ENCODE measurements around the gene SPATA4.

The SPATA4 gene

GRCh38 chr4:176195184-176195978 is at the start of gene SPATA4:
SPATA4 (minus strand) TSS chr4:176195585; CDS start chr4:176195562, 23 bp downstream.
- Mint-ChIP-seq H3K4me1 (peaks cover 14% of the 10 kb centered on the region), H3K36me3 (ENCODE audit: low read depth) (no peaks in the 10 kb centered on the region), H3K27me3 (ENCODE audit: low read depth) (no peaks in the 10 kb centered on the region), H3K27ac (peak within 1 kb of the TSS; percentile 93 to 96 (median 95)), H3K9me3 (no peaks in the 10 kb centered on the region), H3K4me3 (peak within 1 kb of the TSS; percentile 91 to 94 (median 94))
- TF ChIP-seq, protein P1, sequence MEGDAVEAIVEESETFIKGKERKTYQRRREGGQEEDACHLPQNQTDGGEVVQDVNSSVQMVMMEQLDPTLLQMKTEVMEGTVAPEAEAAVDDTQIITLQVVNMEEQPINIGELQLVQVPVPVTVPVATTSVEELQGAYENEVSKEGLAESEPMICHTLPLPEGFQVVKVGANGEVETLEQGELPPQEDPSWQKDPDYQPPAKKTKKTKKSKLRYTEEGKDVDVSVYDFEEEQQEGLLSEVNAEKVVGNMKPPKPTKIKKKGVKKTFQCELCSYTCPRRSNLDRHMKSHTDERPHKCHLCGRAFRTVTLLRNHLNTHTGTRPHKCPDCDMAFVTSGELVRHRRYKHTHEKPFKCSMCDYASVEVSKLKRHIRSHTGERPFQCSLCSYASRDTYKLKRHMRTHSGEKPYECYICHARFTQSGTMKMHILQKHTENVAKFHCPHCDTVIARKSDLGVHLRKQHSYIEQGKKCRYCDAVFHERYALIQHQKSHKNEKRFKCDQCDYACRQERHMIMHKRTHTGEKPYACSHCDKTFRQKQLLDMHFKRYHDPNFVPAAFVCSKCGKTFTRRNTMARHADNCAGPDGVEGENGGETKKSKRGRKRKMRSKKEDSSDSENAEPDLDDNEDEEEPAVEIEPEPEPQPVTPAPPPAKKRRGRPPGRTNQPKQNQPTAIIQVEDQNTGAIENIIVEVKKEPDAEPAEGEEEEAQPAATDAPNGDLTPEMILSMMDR (IDR thresholded peaks at IDR 0.05; ENCODE audit: unreplicated experiment in 3 of 3): no peak

- no peak overlapping the region for H3K27ac Mint-ChIP-seq
- H3K4me1 Mint-ChIP-seq: peaks cover 26% of the 10 kb centered on the region
- H3K36me3 Mint-ChIP-seq (ENCODE audit: low read depth): no peaks in the 10 kb centered on the region
- H3K27me3 Mint-ChIP-seq (ENCODE audit: low read depth): no peaks in the 10 kb centered on the region
- no peak overlapping the region for H3K4me3 Mint-ChIP-seq
- H3K9me3 Mint-ChIP-seq: no peaks in the 10 kb centered on the region
- TF ChIP-seq, protein P1 (IDR thresholded peaks at IDR 0.05; ENCODE audit: unreplicated experiment in 3 of 3): no peak
Observed at GRCh38 chr4:176242764-176243347, 47.5 kb upstream of the SPATA4 start.

GRCh38 chr4:176241703-176242102 is 46.3 kb upstream of the SPATA4 start:
- H3K27me3 Mint-ChIP-seq (ENCODE audit: low read depth): no peaks in the 10 kb centered on the region
- H3K4me1 Mint-ChIP-seq: peaks cover 36% of the 10 kb centered on the region
- no peak overlapping the region for H3K4me3 Mint-ChIP-seq
- no peaks in the 10 kb centered on the region for H3K9me3 Mint-ChIP-seq
- no peaks in the 10 kb centered on the region for H3K36me3 Mint-ChIP-seq (ENCODE audit: low read depth)
- TF ChIP-seq, protein P1 (IDR thresholded peaks at IDR 0.05; ENCODE audit: unreplicated experiment in 3 of 3): no peak
- H3K27ac Mint-ChIP-seq: no peak overlapping the region

DNA sequence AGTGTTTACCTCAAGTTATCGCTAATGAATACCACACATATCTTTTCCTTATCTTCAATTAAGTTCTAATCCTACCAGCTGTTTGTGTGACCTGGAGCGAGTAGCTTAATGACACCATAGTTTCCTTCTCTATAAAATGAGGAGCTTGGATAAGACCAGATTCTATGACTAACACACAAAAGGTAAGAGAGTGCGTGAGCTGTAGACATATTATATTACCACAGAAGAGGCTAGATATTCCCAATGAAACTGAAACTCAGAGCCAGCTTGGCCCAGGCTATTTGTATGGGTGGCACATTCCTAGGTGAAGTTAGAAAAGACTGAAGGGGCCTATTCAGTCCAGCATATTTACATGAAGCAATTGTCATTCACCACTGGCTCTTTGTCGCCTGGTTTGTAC is 43.4 kb upstream of the SPATA4 start:
- Mint-ChIP-seq H3K9me3 (no peaks in the 10 kb centered on the region), H3K4me3 (peak overlapping the region in 1 of 3 experiments; percentile 9), H3K36me3 (ENCODE audit: low read depth) (no peaks in the 10 kb centered on the region), H3K27me3 (ENCODE audit: low read depth) (no peaks in the 10 kb centered on the region), H3K27ac (peak overlapping the region; percentile 15 to 73 (median 66)), H3K4me1 (peaks cover 41% of the 10 kb centered on the region)
- TF ChIP-seq, protein P1 (IDR thresholded peaks at IDR 0.05; ENCODE audit: unreplicated experiment in 3 of 3): no peak

GRCh38 chr4:176238157-176238610 is 42.8 kb upstream of the SPATA4 start:
- Mint-ChIP-seq H3K27ac (peak overlapping the region; percentile 15 to 73 (median 66)), H3K4me1 (peaks cover 41% of the 10 kb centered on the region), H3K9me3 (no peaks in the 10 kb centered on the region), H3K36me3 (ENCODE audit: low read depth) (no peaks in the 10 kb centered on the region), H3K27me3 (ENCODE audit: low read depth) (no peaks in the 10 kb centered on the region), H3K4me3 (peak overlapping the region in 2 of 3 experiments; percentile 11 to 42)
- TF ChIP-seq, protein P1 (IDR thresholded peaks at IDR 0.05; ENCODE audit: unreplicated experiment in 3 of 3): no peak

Data from nephron (organoid).